ENCODE measurements around the gene MED25. TPM values are rescaled to one million over a fixed set of nuclear protein-coding genes. Genes with fewer than 3 reads are reported as not detected.
A peak's percentile ranks its signal among the peaks of the same experiment; 100 is the strongest.

MED25 gene
- total and polyA plus RNA-seq, 9 of the 15 experiments (the other 6 are each of a cell fraction or from before 2014, with no cell fraction given): 4.1 to 93.9 (median 19.3) TPM

DNA sequence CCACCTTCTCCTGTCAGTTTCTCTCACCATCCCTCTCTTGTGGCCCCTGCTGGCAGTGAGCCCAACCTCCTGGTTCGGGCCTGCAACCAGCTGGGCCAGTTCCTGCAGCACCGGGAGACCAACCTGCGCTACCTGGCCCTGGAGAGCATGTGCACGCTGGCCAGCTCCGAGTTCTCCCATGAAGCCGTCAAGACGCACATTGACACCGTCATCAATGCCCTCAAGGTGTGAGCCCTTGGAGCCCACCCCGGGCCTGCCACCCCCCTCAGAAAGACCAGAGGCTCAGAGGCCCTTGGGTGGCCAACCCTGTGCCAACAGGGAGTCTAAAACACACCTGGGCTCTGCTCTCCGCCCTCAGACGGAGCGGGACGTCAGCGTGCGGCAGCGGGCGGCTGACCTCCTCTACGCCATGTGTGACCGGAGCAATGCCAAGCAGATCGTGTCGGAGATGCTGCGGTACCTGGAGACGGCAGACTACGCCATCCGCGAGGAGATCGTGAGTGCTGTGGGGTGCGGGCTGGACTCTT, 18.8 kb upstream of the MED25 start:
- intact Hi-C loops (cut with micrococcal nuclease): no loop called here
- ATAC-seq: no peak
- in situ Hi-C loops (cut with MboI): no loop called here
- H3K4me3 ChIP-seq: no peak overlapping the region
- TF ChIP-seq NBN (IDR thresholded peaks at IDR 0.05; ENCODE audit: low read depth) (no peak), NR2C2 (CRISPR knock-in tag; IDR thresholded peaks at IDR 0.05) (no peak), NR2C2 (tag; IDR thresholded peaks at IDR 0.05) (no peak), CHD1 (IDR thresholded peaks at IDR 0.05; ENCODE audit: low read length) (no peak), ZNF639 (CRISPR knock-in tag; conservative IDR thresholded peaks at IDR 0.05 in 1 of 2, IDR thresholded peaks at IDR 0.05 in 1 of 2) (no peak), ZNF239 (CRISPR knock-in tag; IDR thresholded peaks at IDR 0.05) (no peak), PTRF (tag; IDR thresholded peaks at IDR 0.05) (no peak), CREB1 (IDR thresholded peaks at IDR 0.05) (no peak), CREB1 (CRISPR knock-in tag; IDR thresholded peaks at IDR 0.05) (no peak), ZNF79 (CRISPR knock-in tag; IDR thresholded peaks at IDR 0.05; ENCODE audit: low read depth) (no peak), ZNF134 (CRISPR knock-in tag; conservative IDR thresholded peaks at IDR 0.05) (no peak), PREB (CRISPR knock-in tag; IDR thresholded peaks at IDR 0.05) (no peak), GATA2 (CRISPR knock-in tag; IDR thresholded peaks at IDR 0.05) (no peak), CSDE1 (IDR thresholded peaks at IDR 0.05) (no peak)
- TF ChIP-seq, protein P1, sequence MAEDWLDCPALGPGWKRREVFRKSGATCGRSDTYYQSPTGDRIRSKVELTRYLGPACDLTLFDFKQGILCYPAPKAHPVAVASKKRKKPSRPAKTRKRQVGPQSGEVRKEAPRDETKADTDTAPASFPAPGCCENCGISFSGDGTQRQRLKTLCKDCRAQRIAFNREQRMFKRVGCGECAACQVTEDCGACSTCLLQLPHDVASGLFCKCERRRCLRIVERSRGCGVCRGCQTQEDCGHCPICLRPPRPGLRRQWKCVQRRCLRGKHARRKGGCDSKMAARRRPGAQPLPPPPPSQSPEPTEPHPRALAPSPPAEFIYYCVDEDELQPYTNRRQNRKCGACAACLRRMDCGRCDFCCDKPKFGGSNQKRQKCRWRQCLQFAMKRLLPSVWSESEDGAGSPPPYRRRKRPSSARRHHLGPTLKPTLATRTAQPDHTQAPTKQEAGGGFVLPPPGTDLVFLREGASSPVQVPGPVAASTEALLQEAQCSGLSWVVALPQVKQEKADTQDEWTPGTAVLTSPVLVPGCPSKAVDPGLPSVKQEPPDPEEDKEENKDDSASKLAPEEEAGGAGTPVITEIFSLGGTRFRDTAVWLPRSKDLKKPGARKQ (CRISPR knock-in tag; IDR thresholded peaks at IDR 0.05): no peak
- TF ChIP-seq, protein P2, sequence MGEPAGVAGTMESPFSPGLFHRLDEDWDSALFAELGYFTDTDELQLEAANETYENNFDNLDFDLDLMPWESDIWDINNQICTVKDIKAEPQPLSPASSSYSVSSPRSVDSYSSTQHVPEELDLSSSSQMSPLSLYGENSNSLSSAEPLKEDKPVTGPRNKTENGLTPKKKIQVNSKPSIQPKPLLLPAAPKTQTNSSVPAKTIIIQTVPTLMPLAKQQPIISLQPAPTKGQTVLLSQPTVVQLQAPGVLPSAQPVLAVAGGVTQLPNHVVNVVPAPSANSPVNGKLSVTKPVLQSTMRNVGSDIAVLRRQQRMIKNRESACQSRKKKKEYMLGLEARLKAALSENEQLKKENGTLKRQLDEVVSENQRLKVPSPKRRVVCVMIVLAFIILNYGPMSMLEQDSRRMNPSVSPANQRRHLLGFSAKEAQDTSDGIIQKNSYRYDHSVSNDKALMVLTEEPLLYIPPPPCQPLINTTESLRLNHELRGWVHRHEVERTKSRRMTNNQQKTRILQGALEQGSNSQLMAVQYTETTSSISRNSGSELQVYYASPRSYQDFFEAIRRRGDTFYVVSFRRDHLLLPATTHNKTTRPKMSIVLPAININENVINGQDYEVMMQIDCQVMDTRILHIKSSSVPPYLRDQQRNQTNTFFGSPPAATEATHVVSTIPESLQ (CRISPR knock-in tag; IDR thresholded peaks at IDR 0.05): no peak
- no peaks in the 10 kb centered on the region; the same call in 1 of the 2 replicates for H4K20me1 ChIP-seq (replicated peaks; ENCODE audit: control insufficient read depth, insufficient read depth, low read length)
- WGBS (ENCODE audit: insufficient coverage, low coverage, missing lambda C conversion rate): 97% methylated on average over 25 of the region's 28 CpGs
- ChIA-PET CTCF (ENCODE audit: low intra/inter-chr PET ratio) (no interaction called here), POLR2A (interaction anchor here (1.0 kb wide), 1 partner anchor 51 kb away, joined by 5 read pairs; the partner anchor contains the start of gene PTOV1)
- no peaks in the 10 kb centered on the region for H3K27me3 ChIP-seq (ENCODE audit: control insufficient read depth in 2 of 2, insufficient read depth in 2 of 2, low read length in 2 of 2)
- no peak overlapping the region for H3K9ac ChIP-seq (ENCODE audit: insufficient read depth in 1 of 2, low read depth in 2 of 2, low read length in 2 of 2)
- H3K36me3 ChIP-seq (ENCODE audit: control insufficient read depth, insufficient read depth, low read length): peaks cover 95% of the 10 kb centered on the region
- no peak overlapping the region for H3K4me2 ChIP-seq (ENCODE audit: insufficient read depth, low read length)
- H3K9me1 ChIP-seq (ENCODE audit: control insufficient read depth, insufficient read depth, low read length): no peaks in the 10 kb centered on the region
- no peak for FAIRE-seq
- H3K79me2 ChIP-seq (ENCODE audit: control insufficient read depth, insufficient read depth, low read length): no peaks in the 10 kb centered on the region
- no peak overlapping the region for H2AFZ ChIP-seq (ENCODE audit: low read depth, low read length)
- no peak overlapping the region for H3K27ac ChIP-seq (ENCODE audit: extremely low read depth, low read depth, low read length)
- no peak for DNase-seq (ENCODE audit: extremely low read depth in 1 of 4, low spot score in 3 of 4)
- BruUV-seq (replicated peaks): TSS peak; percentile 32
- H3K4me1 ChIP-seq (replicated peaks in 1 of 2; ENCODE audit: control insufficient read depth in 2 of 2, insufficient read depth in 2 of 2, low read length in 2 of 2): peaks cover 0 to 36% of the 10 kb centered on the region in 2 experiments; a peak in 2 of 5 replicates
- no peaks in the 10 kb centered on the region for H3K9me3 ChIP-seq (replicated peaks; ENCODE audit: control insufficient read depth, insufficient read depth, low read depth, low read length)

Measured in K562 (cell line).